ENCODE results near the gene IL12A.

IL12A gene

DNA sequence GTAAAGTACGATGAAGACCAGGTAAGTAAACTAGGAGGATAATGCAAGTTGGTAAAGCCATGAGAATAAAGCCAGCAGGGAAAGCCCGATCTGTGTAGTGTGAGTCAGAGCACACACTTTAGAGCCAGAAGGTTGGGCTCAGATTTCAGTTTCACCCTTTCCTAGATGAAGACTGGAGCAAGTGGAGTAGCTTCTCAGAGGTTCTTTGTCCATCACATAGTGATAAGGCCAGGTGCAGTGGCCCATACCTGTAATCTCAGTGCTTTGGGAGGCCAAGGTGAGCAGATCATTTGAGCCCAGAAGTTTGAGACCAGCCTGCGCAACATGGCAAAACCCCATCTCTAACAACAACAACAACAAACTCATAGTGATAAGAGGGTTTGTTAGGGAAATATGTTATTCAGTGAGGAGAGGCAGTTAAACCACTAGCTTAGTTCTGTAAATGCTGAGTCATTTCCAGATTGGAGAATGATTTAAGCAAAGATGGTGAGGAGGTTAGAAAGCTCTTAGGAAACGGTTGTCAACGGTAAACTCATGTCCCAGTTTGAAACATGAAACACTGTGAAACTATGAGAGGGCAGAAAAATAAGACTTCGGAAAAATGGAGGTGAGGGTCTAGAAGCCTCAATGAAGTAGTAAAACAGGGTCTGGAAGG, 39.0 kb downstream of the IL12A start:
- FAIRE-seq, result no peak

DNA sequence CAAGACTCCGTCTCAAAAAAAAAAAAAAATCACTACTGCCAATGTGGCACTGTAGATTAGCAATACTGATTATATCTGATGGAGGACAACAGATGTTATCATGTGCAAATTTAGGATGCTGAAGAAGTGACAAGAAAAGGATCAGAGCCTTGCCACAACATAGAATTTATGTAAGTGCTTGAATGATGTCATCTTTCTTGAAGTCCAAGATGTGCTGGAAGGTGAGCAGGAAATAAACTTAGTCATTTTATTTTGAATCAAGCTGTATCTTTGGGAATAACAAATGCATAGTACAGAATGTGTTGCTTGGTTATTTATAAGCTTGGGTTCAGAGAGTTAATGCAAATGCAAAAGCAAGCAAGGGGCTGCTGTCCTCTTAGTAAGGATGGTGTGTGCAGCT, 47.1 kb downstream of the IL12A start:
- FAIRE-seq, result no peak

DNA sequence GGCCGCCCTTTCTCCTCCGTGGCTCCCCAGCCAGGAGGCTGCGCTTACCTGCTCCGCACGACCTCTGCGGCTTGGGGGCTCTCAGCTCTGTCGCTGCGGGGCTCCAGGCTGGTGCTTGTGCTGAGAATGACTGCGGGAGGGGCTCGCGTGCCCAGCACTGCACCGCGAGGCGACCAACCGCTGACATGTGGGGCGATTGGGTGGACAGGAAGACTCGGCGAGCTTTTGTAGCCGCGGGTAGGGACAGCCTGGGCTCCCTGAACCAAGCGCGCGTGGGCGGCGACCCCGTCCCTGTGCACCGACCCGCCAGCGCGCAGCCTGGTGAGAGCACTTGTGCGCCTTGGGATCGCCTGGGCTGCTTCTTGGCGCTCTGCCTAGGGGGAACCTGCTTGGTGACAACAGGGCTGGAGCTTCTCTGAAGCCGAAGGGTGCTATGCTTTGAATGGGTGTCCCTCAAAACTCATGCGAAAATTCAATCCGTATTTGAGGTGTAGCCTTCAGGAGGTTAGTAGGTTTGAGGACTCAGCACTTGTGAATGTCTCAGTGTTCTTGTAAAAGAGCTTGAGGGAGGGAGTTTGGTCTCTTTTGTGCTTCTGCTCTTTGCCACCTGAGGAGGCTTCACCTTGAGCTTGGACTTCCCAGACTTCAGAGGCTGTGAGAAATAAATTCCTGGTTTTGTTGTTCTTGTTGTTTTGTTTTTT, 50.4 kb downstream of the IL12A start:
- no peak for FAIRE-seq

DNA sequence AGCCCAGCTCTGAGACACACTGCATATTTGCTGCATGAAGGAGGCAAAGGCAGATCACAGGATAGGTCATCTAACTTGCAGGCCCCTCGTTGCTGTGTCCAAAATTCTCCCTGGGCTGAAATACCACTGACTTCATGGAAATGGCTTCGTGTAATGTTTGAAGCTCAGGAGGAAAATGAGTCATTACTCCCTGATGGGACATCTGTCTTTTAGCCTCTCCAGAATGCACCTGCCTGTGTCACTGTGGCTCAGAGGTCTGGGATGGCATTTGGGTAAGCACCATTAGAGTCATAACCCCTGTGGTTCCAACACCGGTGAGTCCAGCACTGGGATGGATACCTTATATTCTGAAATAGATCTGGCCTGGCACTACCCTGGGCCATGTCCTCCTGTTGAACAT, 51.5 kb downstream of the IL12A start:
- no peak for FAIRE-seq

DNA sequence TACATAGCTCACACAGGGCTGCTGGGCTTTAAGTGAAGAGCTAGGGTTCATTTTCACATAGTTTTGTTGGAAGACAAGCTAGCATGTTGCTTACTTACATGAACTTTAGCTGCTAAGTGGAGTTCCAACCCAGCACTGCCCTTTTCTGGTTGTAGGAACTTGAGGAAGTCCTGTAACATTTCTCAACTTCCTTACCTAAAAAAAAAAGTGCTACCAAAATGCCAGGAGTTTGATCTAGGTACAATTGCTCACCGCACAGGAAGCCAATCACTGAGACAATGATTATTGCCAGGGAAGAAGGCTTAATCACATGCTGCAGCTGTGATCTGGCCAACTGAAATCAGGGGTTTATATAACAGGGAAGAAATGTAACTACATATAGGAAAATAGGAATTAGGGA, 52.8 kb downstream of the IL12A start:
- no peak for FAIRE-seq

DNA sequence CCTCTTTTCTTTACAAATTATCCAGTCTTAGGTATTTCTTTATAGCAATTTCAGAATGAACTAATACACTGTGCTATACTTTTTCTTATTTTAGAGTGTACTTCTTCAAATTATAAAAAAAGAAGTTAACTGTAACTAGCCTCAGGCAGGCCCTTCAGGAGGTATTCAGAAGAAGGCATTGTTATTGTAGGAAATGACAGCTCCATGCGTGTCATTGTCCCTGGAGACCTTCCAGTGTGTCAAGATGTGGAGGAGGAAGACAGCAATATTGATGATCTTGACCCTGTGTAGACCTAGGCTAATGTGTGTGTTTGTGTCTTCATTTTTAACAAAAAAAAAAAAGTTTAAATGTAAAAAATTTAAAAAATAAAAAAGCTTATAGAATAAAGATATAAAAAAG, 55.5 kb downstream of the IL12A start:
- no peak for FAIRE-seq
